ENCODE data around the gene CYP39A1. TPM values are rescaled to one million over a fixed set of nuclear protein-coding genes. Genes with fewer than 3 reads are reported as not detected.

CYP39A1 gene
- total RNA-seq: 2.6 TPM in 2 replicates

GRCh38 chr6:46652603-46653438 is at the start of gene CYP39A1, which contains the start of gene SLC25A27:
Gene CYP39A1 (minus strand): TSS chr6:46652818. CDS start chr6:46652582, 236 bp downstream.
Gene SLC25A27 (plus strand): TSS chr6:46652975. CDS start chr6:46653193, 218 bp downstream.
- no peak for TF ChIP-seq CTCF (IDR thresholded peaks at IDR 0.05; ENCODE audit: insufficient read depth, low read depth, low read length)
- peak; percentile 71 for DNase-seq (ENCODE audit: low read depth)
- peak within 1 kb of the TSS; percentile 78 for H3K4me3 ChIP-seq (ENCODE audit: low read depth, low read length)

- no peak for TF ChIP-seq CTCF (IDR thresholded peaks at IDR 0.05; ENCODE audit: insufficient read depth, low read depth, low read length)
- H3K4me3 ChIP-seq (ENCODE audit: low read depth, low read length): no peak overlapping the region
Observed at GRCh38 chr6:46699970-46700369, 47.4 kb upstream of the CYP39A1 start.

GRCh38 chr6:46690911-46691451 is 38.4 kb upstream of the CYP39A1 start:
- no peak for DNase-seq (ENCODE audit: low read depth)
- no peak overlapping the region for H3K4me3 ChIP-seq (ENCODE audit: low read depth, low read length)
- no peak for TF ChIP-seq CTCF (IDR thresholded peaks at IDR 0.05; ENCODE audit: insufficient read depth, low read depth, low read length)

More at GRCh38 chr6:46699970-46700369, 47.4 kb upstream of the CYP39A1 start:
- DNase-seq (ENCODE audit: low read depth): no peak

- DNase-seq (ENCODE audit: low read depth): no peak
- TF ChIP-seq CTCF (IDR thresholded peaks at IDR 0.05; ENCODE audit: insufficient read depth, low read depth, low read length): no peak
Observed at GRCh38 chr6:46690141-46690755, 37.6 kb upstream of the CYP39A1 start.

GRCh38 chr6:46689657-46690056 is 37.0 kb upstream of the CYP39A1 start:
- no peak overlapping the region for H3K4me3 ChIP-seq (ENCODE audit: low read depth, low read length)
- TF ChIP-seq CTCF (IDR thresholded peaks at IDR 0.05; ENCODE audit: insufficient read depth, low read depth, low read length): no peak
- DNase-seq (ENCODE audit: low read depth): no peak

More at GRCh38 chr6:46690141-46690755, 37.6 kb upstream of the CYP39A1 start:
- H3K4me3 ChIP-seq (ENCODE audit: low read depth, low read length): no peak overlapping the region

- TF ChIP-seq CTCF (IDR thresholded peaks at IDR 0.05; ENCODE audit: insufficient read depth, low read depth, low read length): no peak
- DNase-seq (ENCODE audit: low read depth): no peak
- H3K4me3 ChIP-seq (ENCODE audit: low read depth, low read length): no peak overlapping the region
Observed at GRCh38 chr6:46688966-46689335, 36.3 kb upstream of the CYP39A1 start.
